CD4-positive, alpha-beta T cell (primary cell): ENCODE data around the gene RPLP1. TPM values are rescaled to one million over a fixed set of nuclear protein-coding genes. Genes with fewer than 3 reads are reported as not detected.

Experiments used
- ATAC-seq: fragments of 200-7000 bp; cut with Tn5 transposase; one replicate; pipeline ENCODE4 v1.10.0; 2022; ENCODE audit warnings: mild to moderate bottlenecking; ENCODE audit not compliant: poor library complexity
- CTCF ChIA-PET: fragments of 350-600 bp; sonication (Branson Sonifier 250); formaldehyde crosslinking; loops from one replicate; lab custom pipeline; 2021; ENCODE audit warnings: antibody characterized with exemption, inconsistent platforms; lab: Charles Lee
- POLR2A ChIA-PET: fragments of 350-600 bp; sonication (Branson Sonifier 250); formaldehyde crosslinking; loops from one replicate; lab custom pipeline; 2021; ENCODE audit warnings: antibody characterized with exemption, inconsistent platforms; lab: Charles Lee
- DNase-seq, 14 experiments: peaks; one replicate each; pipeline ENCODE4 v3.0.0-alpha.2; 2013 to 2020; ENCODE audit warnings: mixed read lengths in 2 of 14
- H3K27ac ChIP-seq, 2 donors: one replicate each; pipeline versions ENCODE4 v1.5.1 to v1.7.0; 2013; ENCODE audit warnings: low read length in 2 of 2, low read depth in 1 of 2, mild to moderate bottlenecking in 1 of 2
- H3K27me3 ChIP-seq, 2 experiments: 1 replicate in 1 of 2; 2 replicates in 1 of 2; pipeline versions ENCODE4 v1.6.1 to v1.7.0; 2013; ENCODE audit warnings: low read length in 2 of 2, control low read depth in 1 of 2, mild to moderate bottlenecking in 1 of 2, moderate library complexity in 1 of 2; ENCODE audit not compliant: insufficient read depth in 2 of 2, control insufficient read depth in 1 of 2
- H3K36me3 ChIP-seq: one replicate; pipeline ENCODE4 v1.6.1; 2013; ENCODE audit warnings: low read length, control low read depth; ENCODE audit not compliant: insufficient read depth
- H3K4me1 ChIP-seq: one replicate; pipeline ENCODE4 v1.6.1; 2013; ENCODE audit warnings: low read length, control low read depth; ENCODE audit not compliant: insufficient read depth
- H3K4me3 ChIP-seq: one replicate; pipeline ENCODE4 v1.5.1; 2013; ENCODE audit warnings: mild to moderate bottlenecking, low read length, moderate library complexity
- H3K9me3 ChIP-seq, 2 experiments: 1 replicate in 1 of 2; 2 replicates in 1 of 2; pipeline versions ENCODE4 v1.6.1 to v1.7.0; 2013; ENCODE audit warnings: low read length in 2 of 2, mild to moderate bottlenecking in 2 of 2, control low read depth in 1 of 2, moderate library complexity in 1 of 2; ENCODE audit not compliant: control insufficient read depth in 1 of 2, insufficient read depth in 1 of 2
- H3K27ac Mint-ChIP-seq: one replicate; pipeline ENCODE4 v1.8.0; 2020; ENCODE audit warnings: mixed read lengths
- H3K27me3 Mint-ChIP-seq: one replicate; pipeline ENCODE4 v1.8.0; 2021; ENCODE audit warnings: mixed read lengths
- H3K36me3 Mint-ChIP-seq: one replicate; pipeline ENCODE4 v1.8.0; 2021; ENCODE audit warnings: low read depth, mixed read lengths
- H3K4me1 Mint-ChIP-seq: one replicate; pipeline ENCODE4 v1.8.0; 2021; ENCODE audit warnings: low read depth, mixed read lengths
- H3K4me3 Mint-ChIP-seq: one replicate; pipeline ENCODE4 v1.8.0; 2020; ENCODE audit warnings: mild to moderate bottlenecking, mixed read lengths
- H3K9me3 Mint-ChIP-seq: one replicate; pipeline ENCODE4 v1.8.0; 2020; ENCODE audit warnings: mixed read lengths
- CTCF ChIP-seq: fragments of 200-600 bp; IDR thresholded peaks from one replicate; pipeline ENCODE4 v1.8.0; 2022; ENCODE audit warnings: antibody characterized with exemption, mild to moderate bottlenecking
- intact Hi-C, 2 experiments: fragments of 100-400 bp; cut with DNase I in 1 of 2; cut with micrococcal nuclease in 1 of 2; formaldehyde crosslinking; loops; one replicate each; pipeline versions ENCODE4 v1.15.1 to v1.9.0; 2023 to 2025; cut with DNase I, micrococcal nuclease
- total RNA-seq, 174 experiments: library from RNA in 2 of 174; stranded (reverse) in 2 of 174; gene quantifications; one replicate each; pipeline ENCODE4 v1.2.3 and lab custom pipeline; 2021 to 2026

Gene RPLP1
- total RNA-seq, 2 experiments from 2014 or later, result 2,527 to 2,615 TPM

- Mint-ChIP-seq H3K36me3 (no peaks in the 10 kb centered on the region), H3K4me3 (no peak overlapping the region), H3K27me3 (no peaks in the 10 kb centered on the region), H3K4me1 (no peaks in the 10 kb centered on the region), H3K9me3 (peaks cover 5% of the 10 kb centered on the region), H3K27ac (no peak overlapping the region)
- CTCF ChIA-PET, result no interaction called here
- Histone ChIP-seq H3K4me3 (no peak overlapping the region), H3K4me1 (no peaks in the 10 kb centered on the region), H3K9me3 (no peaks in the 10 kb centered on the region), H3K36me3 (no peaks in the 10 kb centered on the region), H3K27ac (no peak overlapping the region), H3K27me3 (no peaks in the 10 kb centered on the region)
- no peak for TF ChIP-seq CTCF
- DNase-seq (no peak), ATAC-seq (no peak)
- intact Hi-C loops, result no loop called here
- POLR2A ChIA-PET, result no interaction called here
Measured at GRCh38 chr15:69493406-69493805, 40.8 kb downstream of the RPLP1 start.

GRCh38 chr15:69496001-69496400, 43.4 kb downstream of the RPLP1 start:
- no peak overlapping the region for H3K27ac ChIP-seq
- no peak overlapping the region for H3K4me3 Mint-ChIP-seq
- no peaks in the 10 kb centered on the region for H3K27me3 Mint-ChIP-seq
- H3K9me3 ChIP-seq, result no peaks in the 10 kb centered on the region
- DNase-seq, result no peak
- no peaks in the 10 kb centered on the region for H3K27me3 ChIP-seq
- intact Hi-C loops, result no loop called here
- no peak for ATAC-seq
- H3K27ac Mint-ChIP-seq, result no peak overlapping the region
- H3K4me1 Mint-ChIP-seq, result no peaks in the 10 kb centered on the region
- H3K4me3 ChIP-seq, result no peak overlapping the region
- H3K36me3 Mint-ChIP-seq, result no peaks in the 10 kb centered on the region
- ChIA-PET CTCF (no interaction called here), POLR2A (no interaction called here)
- no peaks in the 10 kb centered on the region for H3K4me1 ChIP-seq
- H3K36me3 ChIP-seq, result no peaks in the 10 kb centered on the region
- no peak for TF ChIP-seq CTCF
- peaks cover 5% of the 10 kb centered on the region for H3K9me3 Mint-ChIP-seq

GRCh38 chr15:69497076-69497475, 44.5 kb downstream of the RPLP1 start:
- POLR2A ChIA-PET, result no interaction called here
- Histone ChIP-seq H3K27me3 (no peaks in the 10 kb centered on the region), H3K36me3 (no peaks in the 10 kb centered on the region), H3K4me1 (no peaks in the 10 kb centered on the region), H3K9me3 (no peaks in the 10 kb centered on the region), H3K27ac (no peak overlapping the region), H3K4me3 (no peak overlapping the region)
- intact Hi-C loops, result no loop called here
- H3K27me3 Mint-ChIP-seq, result no peaks in the 10 kb centered on the region
- H3K4me3 Mint-ChIP-seq, result no peak overlapping the region
- CTCF ChIA-PET, result no interaction called here
- H3K4me1 Mint-ChIP-seq, result no peaks in the 10 kb centered on the region
- DNase-seq, result no peak
- no peaks in the 10 kb centered on the region for H3K36me3 Mint-ChIP-seq
- no peaks in the 10 kb centered on the region for H3K9me3 Mint-ChIP-seq
- no peak overlapping the region for H3K27ac Mint-ChIP-seq
- ATAC-seq, result no peak
- TF ChIP-seq CTCF, result no peak
